Upper lobe of left lung (tissue), 4 donors: ENCODE results near the gene AIF1.

Experiments
- CTCF ChIP-seq, 6 experiments: fragments of 450-650 bp in 4 of 6; fragments of 200-600 bp in 2 of 6; sonication (generic) in 2 of 6; IDR thresholded peaks; one replicate each; pipeline ENCODE4 v1.5.1; 2016 to 2019; ENCODE audit warnings: antibody characterized with exemption in 6 of 6
- EP300 ChIP-seq, 4 donors: sonication (generic); formaldehyde crosslinking; IDR thresholded peaks; one replicate each; pipeline ENCODE4 v1.5.1; 2017; ENCODE audit warnings: antibody characterized with exemption in 4 of 4, control low read depth in 2 of 4
- POLR2A ChIP-seq, 4 donors: fragments of 450-650 bp; IDR thresholded peaks; one replicate each; pipeline ENCODE4 v1.5.1; 2016 to 2017; ENCODE audit warnings: antibody characterized with exemption in 4 of 4, mild to moderate bottlenecking in 2 of 4
- POLR2AphosphoS5 ChIP-seq, 2 donors: sonication (generic); formaldehyde crosslinking; IDR thresholded peaks; one replicate each; pipeline ENCODE4 v1.5.1; 2017; ENCODE audit warnings: antibody characterized with exemption in 2 of 2

DNA sequence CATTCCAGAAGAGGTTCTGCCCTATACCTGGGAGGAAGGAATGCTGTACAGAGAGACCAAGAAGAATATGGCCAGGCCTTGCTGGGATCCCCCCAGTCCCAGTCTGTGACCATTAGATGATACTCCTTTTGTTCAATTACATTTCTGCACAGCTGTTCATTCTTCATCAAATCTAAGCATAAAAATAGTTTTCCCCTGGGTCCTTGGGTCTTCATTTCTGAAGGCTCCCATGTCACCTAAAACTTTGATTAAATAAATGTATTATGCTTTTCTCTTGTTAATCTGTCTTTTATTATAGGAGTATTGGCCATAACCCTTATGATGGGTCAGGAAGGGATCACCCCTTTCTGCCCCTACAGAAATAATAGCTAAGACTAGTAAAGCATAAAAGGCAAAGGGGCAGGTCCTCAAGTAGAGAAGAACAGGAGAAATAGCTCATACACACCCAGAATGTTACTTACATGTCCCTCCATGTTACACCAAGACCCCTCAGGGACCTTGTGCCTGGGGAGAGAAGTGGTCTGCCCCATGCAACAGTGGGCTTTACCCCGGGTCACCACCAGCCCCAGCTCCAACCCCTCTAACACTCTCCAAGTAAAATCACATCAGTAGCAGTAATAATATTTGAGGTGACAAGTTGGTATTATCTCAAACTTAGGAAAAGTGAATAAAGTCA is 45.0 kb upstream of the AIF1 start:
- TF ChIP-seq POLR2A (IDR thresholded peaks at IDR 0.05) (no peak), CTCF (IDR thresholded peaks at IDR 0.05) (no peak), POLR2AphosphoS5 (IDR thresholded peaks at IDR 0.05) (no peak), EP300 (IDR thresholded peaks at IDR 0.05) (no peak)
